Karpas-422 (cell line): ENCODE measurements around the gene TFR2. TPM values are rescaled to one million over a fixed set of nuclear protein-coding genes. Genes with fewer than 3 reads are reported as not detected.

Experiments
- DNase-seq: peaks from one replicate; pipeline ENCODE4 v3.0.0-alpha.2; 2015
- H2AFZ ChIP-seq: fragments of 200-600 bp; sonication (generic); 2 replicates; pipeline ENCODE4 v1.6.1; 2014; ENCODE audit warnings: antibody characterized with exemption, low read length, mixed read lengths
- H3K27ac ChIP-seq: fragments of 200-600 bp; sonication (generic); 2 replicates; pipeline ENCODE4 v1.5.1; 2014; ENCODE audit warnings: mild to moderate bottlenecking, low read length, moderate library complexity
- H3K27me3 ChIP-seq: fragments of 200-600 bp; sonication (generic); 2 replicates; pipeline ENCODE4 v1.6.1; 2014; ENCODE audit warnings: low read length, mixed read lengths
- H3K36me3 ChIP-seq: fragments of 200-600 bp; sonication (generic); 2 replicates; pipeline ENCODE4 v1.6.1; 2014; ENCODE audit warnings: low read length, mixed read lengths; ENCODE audit not compliant: insufficient read depth
- H3K4me1 ChIP-seq: fragments of 200-600 bp; sonication (generic); 2 replicates; pipeline ENCODE4 v1.6.1; 2014; ENCODE audit warnings: mild to moderate bottlenecking, low read length, mixed read lengths
- H3K4me2 ChIP-seq: fragments of 200-600 bp; sonication (generic); 2 replicates; pipeline ENCODE4 v1.6.1; 2014; ENCODE audit warnings: low read length, low read depth, mild to moderate bottlenecking; ENCODE audit not compliant: poor library complexity, severe bottlenecking
- H3K4me3 ChIP-seq: fragments of 200-600 bp; sonication (generic); 2 replicates; pipeline ENCODE4 v1.5.1; 2014; ENCODE audit warnings: mild to moderate bottlenecking, antibody characterized with exemption, low read length, mixed read lengths
- H3K79me2 ChIP-seq: fragments of 200-600 bp; sonication (generic); 2 replicates; pipeline ENCODE4 v1.6.1; 2014; ENCODE audit warnings: mild to moderate bottlenecking, low read length, mixed read lengths
- H3K9ac ChIP-seq: fragments of 200-600 bp; sonication (generic); 2 replicates; pipeline ENCODE4 v1.6.0; 2014; ENCODE audit warnings: low read length
- H3K9me2 ChIP-seq: fragments of 200-600 bp; sonication (generic), shearing (Covaris generic); replicated peaks from 2 replicates; pipeline ENCODE4 v1.6.0; 2014; ENCODE audit warnings: mild to moderate bottlenecking, low read length, moderate library complexity; ENCODE audit not compliant: insufficient read depth
- H3K9me3 ChIP-seq: fragments of 300-700, 200-600 bp; sonication (generic); 2 replicates; pipeline ENCODE4 v1.6.1; 2014; ENCODE audit warnings: low read length, mixed read lengths
- H4K20me1 ChIP-seq: fragments of 200-600 bp; sonication (generic); 2 replicates; pipeline ENCODE4 v1.6.1; 2014; ENCODE audit warnings: mild to moderate bottlenecking, antibody characterized with exemption, low read length, low read depth; ENCODE audit not compliant: insufficient read depth
- total RNA-seq: library from RNA; depleted of rRNA; stranded (reverse); fragments of >200 nt; shearing (Covaris generic); gene quantifications from 2 replicates; pipeline ENCODE4 v1.2.3, GENCODE V29; 2014; ENCODE audit warnings: low replicate concordance

TFR2 gene
- total RNA-seq, 1 experiment from 2014 or later, result 4.2 TPM

GRCh38 chr7:100613412-100614175 lies 27.8 kb downstream of the TFR2 start:
- Histone ChIP-seq H3K9me3 (no peaks in the 10 kb centered on the region), H3K36me3 (no peaks in the 10 kb centered on the region), H3K4me2 (peak overlapping the region; percentile 73), H3K9me2 (no peaks in the 10 kb centered on the region), H3K4me3 (peak overlapping the region; percentile 63; the same call in 1 of the 2 replicates), H3K27ac (no peak overlapping the region), H3K27me3 (no peaks in the 10 kb centered on the region), H3K4me1 (peaks cover 9% of the 10 kb centered on the region), H3K79me2 (no peaks in the 10 kb centered on the region), H3K9ac (peak overlapping the region; percentile 66), H2AFZ (no peak overlapping the region), H4K20me1 (no peaks in the 10 kb centered on the region)
- no peak for DNase-seq

GRCh38 chr7:100612730-100613390 lies 28.5 kb downstream of the TFR2 start:
- H3K9me2 ChIP-seq, result no peaks in the 10 kb centered on the region
- peak overlapping the region; percentile 73 for H3K4me2 ChIP-seq
- no peaks in the 10 kb centered on the region for H4K20me1 ChIP-seq
- peak overlapping the region; percentile 66 for H3K9ac ChIP-seq
- no peaks in the 10 kb centered on the region for H3K27me3 ChIP-seq
- no peak for DNase-seq
- no peaks in the 10 kb centered on the region for H3K36me3 ChIP-seq
- peak overlapping the region; percentile 63 for H3K4me3 ChIP-seq
- H2AFZ ChIP-seq, result peak overlapping the region; percentile 50; the same call in 1 of the 2 replicates
- H3K9me3 ChIP-seq, result no peaks in the 10 kb centered on the region
- no peaks in the 10 kb centered on the region for H3K79me2 ChIP-seq
- H3K4me1 ChIP-seq, result peaks cover 9% of the 10 kb centered on the region
- H3K27ac ChIP-seq, result no peak overlapping the region

- H4K20me1 ChIP-seq, result no peaks in the 10 kb centered on the region
- H3K36me3 ChIP-seq, result no peaks in the 10 kb centered on the region
- H3K4me3 ChIP-seq, result peak within 1 kb of the TSS; percentile 63
- no peaks in the 10 kb centered on the region for H3K27me3 ChIP-seq
- no peaks in the 10 kb centered on the region for H3K9me3 ChIP-seq
- H3K79me2 ChIP-seq, result no peaks in the 10 kb centered on the region
- H3K27ac ChIP-seq, result peak within 1 kb of the TSS; percentile 64
- peak; percentile 99 for DNase-seq
- peaks cover 9% of the 10 kb centered on the region for H3K4me1 ChIP-seq
- no peaks in the 10 kb centered on the region for H3K9me2 ChIP-seq
- peak within 1 kb of the TSS; percentile 67; the same call in 1 of the 2 replicates for H2AFZ ChIP-seq
- H3K4me2 ChIP-seq, result peak within 1 kb of the TSS; percentile 73
- H3K9ac ChIP-seq, result peak within 1 kb of the TSS; percentile 66
Observed at GRCh38 chr7:100611983-100612729, 29.2 kb downstream of the TFR2 start, which contains the start of gene MOSPD3. Gene MOSPD3 (plus strand): TSS chr7:100612540. CDS start chr7:100612792, 252 bp downstream.

DNA sequence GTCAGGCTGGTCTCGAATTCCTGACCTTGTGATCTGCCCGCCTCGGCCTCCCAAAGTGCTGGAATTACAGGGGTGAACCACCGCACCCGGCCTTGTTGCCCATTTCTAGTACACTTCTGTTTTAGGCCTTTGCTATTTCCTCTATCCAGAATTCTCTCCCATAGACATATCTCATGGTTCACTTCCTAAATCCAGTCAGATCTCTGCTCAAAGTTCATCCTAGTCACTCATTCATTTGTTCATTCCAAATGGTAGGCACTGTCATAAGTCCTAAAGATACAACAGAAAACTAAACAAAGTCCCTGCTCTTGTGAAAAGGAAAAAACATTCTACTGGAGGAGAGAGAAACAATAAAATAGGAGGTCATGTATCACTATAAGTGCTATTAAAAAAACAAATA lies 31.4 kb downstream of the TFR2 start:
- Histone ChIP-seq H3K4me2 (no peak overlapping the region), H3K36me3 (no peaks in the 10 kb centered on the region), H2AFZ (no peak overlapping the region), H3K79me2 (no peaks in the 10 kb centered on the region), H3K9me3 (no peaks in the 10 kb centered on the region), H3K4me3 (no peak overlapping the region), H3K9ac (no peak overlapping the region), H3K27ac (no peak overlapping the region), H3K27me3 (no peaks in the 10 kb centered on the region), H4K20me1 (no peaks in the 10 kb centered on the region), H3K4me1 (peaks cover 13% of the 10 kb centered on the region), H3K9me2 (no peaks in the 10 kb centered on the region)
- no peak for DNase-seq

DNA sequence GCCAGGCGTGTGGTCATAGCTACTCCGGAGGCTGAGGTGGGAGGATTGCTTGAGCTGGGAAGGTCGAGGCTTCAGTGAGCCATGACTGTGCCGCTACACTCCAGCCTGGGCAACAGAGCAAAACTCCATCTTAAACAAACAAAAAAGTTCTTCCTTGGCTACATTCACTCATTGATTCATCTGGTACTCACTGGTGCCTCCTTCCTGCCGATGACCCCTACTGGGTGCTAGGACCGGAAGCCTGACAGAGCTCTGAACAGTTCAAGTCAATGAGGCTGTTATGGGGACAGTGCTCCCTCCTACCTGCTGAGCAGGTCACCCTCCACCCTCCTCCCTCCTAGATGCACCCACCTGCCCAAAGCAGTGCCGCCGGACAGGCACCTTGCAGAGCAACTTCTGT lies 34.2 kb downstream of the TFR2 start:
- no peaks in the 10 kb centered on the region for H3K9me3 ChIP-seq
- no peak overlapping the region for H3K4me2 ChIP-seq
- no peaks in the 10 kb centered on the region for H3K27me3 ChIP-seq
- DNase-seq, result no peak
- no peak overlapping the region for H3K4me3 ChIP-seq
- peaks cover 24% of the 10 kb centered on the region for H3K4me1 ChIP-seq
- no peak overlapping the region for H3K27ac ChIP-seq
- no peaks in the 10 kb centered on the region for H4K20me1 ChIP-seq
- H2AFZ ChIP-seq, result no peak overlapping the region
- no peaks in the 10 kb centered on the region for H3K79me2 ChIP-seq
- no peaks in the 10 kb centered on the region for H3K9me2 ChIP-seq
- H3K9ac ChIP-seq, result no peak overlapping the region
- H3K36me3 ChIP-seq, result no peaks in the 10 kb centered on the region

DNA sequence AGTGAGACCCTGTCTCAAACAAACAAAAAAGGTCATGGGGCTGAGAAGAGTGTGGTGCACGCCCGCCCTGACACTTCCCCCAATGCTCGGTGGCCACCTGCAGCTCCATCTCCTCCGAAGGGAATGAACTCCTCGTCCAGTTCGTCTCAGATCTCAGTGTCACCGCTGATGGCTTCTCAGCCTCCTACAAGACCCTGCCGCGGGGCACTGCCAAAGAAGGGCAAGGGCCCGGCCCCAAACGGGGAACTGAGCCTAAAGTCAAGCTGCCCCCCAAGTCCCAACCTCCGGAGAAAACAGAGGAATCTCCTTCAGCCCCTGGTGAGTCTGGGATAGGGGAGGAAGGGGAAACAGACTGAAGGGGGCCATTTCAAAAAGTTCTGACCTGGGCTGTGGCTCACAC lies 35.0 kb downstream of the TFR2 start:
- H2AFZ ChIP-seq, result no peak overlapping the region
- H3K4me1 ChIP-seq, result peaks cover 26% of the 10 kb centered on the region
- no peak overlapping the region for H3K27ac ChIP-seq
- no peaks in the 10 kb centered on the region for H3K79me2 ChIP-seq
- H3K9me2 ChIP-seq, result no peaks in the 10 kb centered on the region
- H4K20me1 ChIP-seq, result no peaks in the 10 kb centered on the region
- H3K27me3 ChIP-seq, result no peaks in the 10 kb centered on the region
- H3K36me3 ChIP-seq, result no peaks in the 10 kb centered on the region
- no peak overlapping the region for H3K4me3 ChIP-seq
- no peak overlapping the region for H3K9ac ChIP-seq
- no peak for DNase-seq
- H3K9me3 ChIP-seq, result no peaks in the 10 kb centered on the region
- no peak overlapping the region for H3K4me2 ChIP-seq

- peaks cover 28% of the 10 kb centered on the region for H3K4me1 ChIP-seq
- no peak overlapping the region for H3K27ac ChIP-seq
- DNase-seq, result no peak
- no peaks in the 10 kb centered on the region for H3K9me2 ChIP-seq
- H3K9ac ChIP-seq, result peak overlapping the region; percentile 73
- H2AFZ ChIP-seq, result peak overlapping the region; percentile 95; the same call in 1 of the 2 replicates
- H3K36me3 ChIP-seq, result no peaks in the 10 kb centered on the region
- H3K27me3 ChIP-seq, result no peaks in the 10 kb centered on the region
- peak overlapping the region; percentile 91 for H3K4me2 ChIP-seq
- no peaks in the 10 kb centered on the region for H3K79me2 ChIP-seq
- H4K20me1 ChIP-seq, result no peaks in the 10 kb centered on the region
- H3K4me3 ChIP-seq, result peak overlapping the region; percentile 69
- no peaks in the 10 kb centered on the region for H3K9me3 ChIP-seq
Observed at GRCh38 chr7:100604976-100605911, 36.1 kb downstream of the TFR2 start.
